GM12872 (cell line): ENCODE results near the gene ANO6.

Experiments used
- CTCF ChIP-seq: IDR thresholded peaks from 3 replicates; pipeline ENCODE4 v1.5.1; 2011; ENCODE audit warnings: low read depth, mild to moderate bottlenecking, low read length, moderate library complexity; ENCODE audit not compliant: insufficient read depth

ANO6 gene

DNA sequence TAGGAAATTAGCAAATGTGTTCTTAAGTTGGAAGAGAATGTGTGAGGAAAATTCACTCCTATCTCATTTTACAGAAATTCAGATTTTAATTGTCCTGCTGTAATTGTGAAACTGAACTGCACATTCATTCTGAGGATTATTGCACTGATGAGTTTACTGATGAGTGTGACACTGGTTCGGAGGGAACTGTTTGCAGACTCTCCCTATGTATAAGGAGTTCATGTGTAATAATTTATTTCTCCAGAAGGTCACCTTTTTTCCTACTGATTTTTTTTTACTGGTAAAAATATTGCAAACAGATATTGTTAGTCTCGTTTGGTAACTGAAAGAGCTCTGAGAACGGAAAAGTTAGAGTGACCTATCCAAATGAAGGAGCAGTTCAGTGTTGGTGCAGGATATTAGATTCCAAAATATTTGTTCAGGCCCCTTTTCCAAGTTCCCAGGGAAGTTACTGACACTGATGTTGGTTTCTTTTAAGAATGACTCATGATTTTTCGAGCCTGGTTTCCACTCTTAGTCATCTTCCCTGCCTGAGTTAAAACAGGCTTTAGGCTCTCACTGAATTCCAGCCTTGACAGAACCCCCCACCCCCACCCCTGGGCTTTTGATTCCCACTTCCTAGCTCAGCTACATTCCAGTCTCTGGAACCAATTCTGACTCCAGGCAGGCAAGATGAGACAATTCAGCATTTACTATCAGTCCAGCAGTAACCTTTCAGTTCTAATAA, 18.4 kb downstream of the ANO6 start:
- TF ChIP-seq CTCF, result no peak

DNA sequence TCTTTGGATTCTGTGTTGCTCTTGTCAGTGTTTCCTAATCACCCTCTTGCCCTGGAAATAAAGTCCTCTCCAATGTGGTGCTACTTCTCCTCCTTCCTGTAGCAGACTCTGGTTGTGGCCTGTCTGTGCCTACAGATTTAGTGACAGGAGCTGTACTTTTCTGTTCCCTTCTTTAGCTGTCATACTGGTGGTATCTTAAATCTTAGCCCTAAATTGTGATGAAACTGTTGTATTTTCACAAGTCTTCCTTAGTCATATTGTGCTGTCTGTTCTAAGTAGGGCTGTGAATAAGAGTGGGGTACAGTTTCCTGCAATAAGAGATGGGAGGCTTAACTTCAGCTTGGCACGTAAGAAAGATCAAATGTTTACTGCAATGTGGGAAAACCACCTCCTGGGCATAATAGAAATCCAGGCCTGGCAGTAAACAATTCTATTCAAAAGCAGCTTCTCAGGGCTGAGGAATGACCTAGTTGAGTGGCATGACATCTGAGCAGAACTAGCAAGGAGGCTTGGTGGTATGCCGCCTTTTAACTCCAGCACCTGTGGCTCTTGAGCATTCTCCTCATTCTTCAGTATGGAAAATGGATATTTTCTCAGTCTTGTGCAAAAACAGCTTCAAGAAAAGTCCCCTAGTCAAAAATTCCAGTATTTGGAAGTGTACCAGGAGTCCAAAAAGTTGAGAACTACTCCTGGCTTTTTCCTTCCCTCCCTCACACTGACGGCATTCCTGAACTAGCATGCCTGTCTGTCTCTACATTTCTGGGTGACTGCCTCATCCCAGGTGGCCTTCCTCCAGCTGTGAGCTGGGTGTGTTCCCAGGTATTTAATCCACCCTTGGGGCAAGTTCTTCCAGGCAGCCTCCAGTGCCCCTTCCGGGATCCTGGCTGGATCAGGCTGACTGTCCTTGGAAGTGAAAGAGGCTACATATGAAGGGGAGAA, 19.5 kb downstream of the ANO6 start:
- TF ChIP-seq CTCF, result no peak

DNA sequence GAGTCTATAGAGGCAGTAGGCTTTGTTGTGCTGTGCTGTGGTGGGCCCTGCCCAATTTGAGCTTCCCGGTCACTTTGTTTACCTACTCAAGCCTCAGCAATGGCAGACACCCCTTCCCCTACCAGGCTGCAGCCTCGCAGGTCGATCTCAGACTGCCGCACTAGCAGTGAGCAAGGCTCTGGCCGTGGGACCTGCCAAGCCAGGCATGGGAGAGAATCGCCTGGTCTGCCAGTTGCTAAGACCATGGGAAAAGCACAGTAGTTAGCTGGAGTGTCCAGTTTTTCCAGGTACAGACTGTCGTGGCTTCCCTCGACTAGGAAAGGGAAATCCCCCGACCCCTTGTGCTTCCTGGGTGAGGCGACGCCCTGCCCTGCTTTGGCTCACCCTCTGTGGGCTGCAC, 26.3 kb downstream of the ANO6 start:
- no peak for TF ChIP-seq CTCF

DNA sequence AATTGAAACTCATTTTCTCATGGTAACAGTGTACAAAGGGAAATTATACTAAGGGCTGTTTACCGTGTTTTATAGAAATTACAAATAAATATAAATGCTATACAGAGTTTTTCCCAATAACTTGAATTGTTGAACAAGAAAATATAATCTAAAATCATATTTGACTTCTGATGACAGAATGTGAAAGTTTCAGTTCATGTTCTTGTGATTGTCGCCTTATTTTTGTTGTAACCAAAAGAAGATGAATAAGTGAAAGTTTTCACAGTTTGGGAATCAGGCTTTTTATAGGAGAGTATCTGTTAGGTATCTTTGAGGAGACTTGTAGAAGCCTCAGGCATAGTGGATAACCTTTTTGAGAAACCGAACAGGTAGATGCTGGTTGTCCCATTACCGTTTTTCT, 28.1 kb downstream of the ANO6 start:
- no peak for TF ChIP-seq CTCF

GRCh38 chr12:45244561-45245343, 28.9 kb downstream of the ANO6 start:
- no peak for TF ChIP-seq CTCF

- no peak for TF ChIP-seq CTCF
These were observed 30.3 kb downstream of the ANO6 start for GRCh38 chr12:45246236-45246635.

- no peak for TF ChIP-seq CTCF
These were observed 31.7 kb downstream of the ANO6 start for GRCh38 chr12:45247589-45247988.
